Measurements from ENCODE around the gene OSBPL8. TPM values are rescaled to one million over a fixed set of nuclear protein-coding genes. Genes with fewer than 3 reads are reported as not detected.

Gene OSBPL8
- total RNA-seq, 2 donors from 2014 or later, result 25.9 to 32.8 TPM

- Histone ChIP-seq H3K27me3 (no peaks in the 10 kb centered on the region), H3K36me3 (no peaks in the 10 kb centered on the region), H3K9ac (ENCODE audit: low read depth in 2 of 2, low read length in 2 of 2) (no peak overlapping the region), H3K4me1 (no peaks in the 10 kb centered on the region), H3K27ac (no peak overlapping the region), H3K9me3 (no peaks in the 10 kb centered on the region), H3K4me3 (no peak overlapping the region)
- DNase-seq, result no peak
- TF ChIP-seq CTCF (IDR thresholded peaks at IDR 0.05), result no peak
- intact Hi-C loops (cut with DNase I), result no loop called here
Measured at GRCh38 chr12:76543813-76544347, 15.7 kb downstream of the OSBPL8 start.

DNA sequence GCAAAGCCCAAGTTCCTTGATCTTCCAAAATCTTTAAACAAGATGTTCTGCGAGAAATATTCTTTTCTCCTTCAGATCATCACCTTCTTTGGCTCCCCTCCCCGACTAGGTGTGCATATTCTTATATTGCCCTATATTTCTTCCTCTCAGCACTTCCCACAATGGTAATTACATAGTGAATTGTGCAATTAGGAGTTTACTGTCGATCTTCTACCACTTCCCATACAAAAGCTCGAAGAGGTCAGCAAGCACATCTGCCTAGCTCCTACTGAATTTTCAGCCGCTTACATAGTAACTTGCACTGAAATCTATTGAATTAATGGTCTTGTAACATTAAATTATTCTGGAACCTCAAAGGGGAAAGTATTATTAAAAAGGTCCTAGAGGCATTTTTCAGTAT, 16.7 kb downstream of the OSBPL8 start:
- Histone ChIP-seq H3K4me3 (no peak overlapping the region), H3K4me1 (no peaks in the 10 kb centered on the region), H3K36me3 (no peaks in the 10 kb centered on the region), H3K9me3 (no peaks in the 10 kb centered on the region), H3K9ac (ENCODE audit: low read depth in 2 of 2, low read length in 2 of 2) (no peak overlapping the region), H3K27ac (no peak overlapping the region), H3K27me3 (no peaks in the 10 kb centered on the region)
- intact Hi-C loops (cut with DNase I), result no loop called here
- TF ChIP-seq CTCF (IDR thresholded peaks at IDR 0.05), result no peak
- no peak for DNase-seq

DNA sequence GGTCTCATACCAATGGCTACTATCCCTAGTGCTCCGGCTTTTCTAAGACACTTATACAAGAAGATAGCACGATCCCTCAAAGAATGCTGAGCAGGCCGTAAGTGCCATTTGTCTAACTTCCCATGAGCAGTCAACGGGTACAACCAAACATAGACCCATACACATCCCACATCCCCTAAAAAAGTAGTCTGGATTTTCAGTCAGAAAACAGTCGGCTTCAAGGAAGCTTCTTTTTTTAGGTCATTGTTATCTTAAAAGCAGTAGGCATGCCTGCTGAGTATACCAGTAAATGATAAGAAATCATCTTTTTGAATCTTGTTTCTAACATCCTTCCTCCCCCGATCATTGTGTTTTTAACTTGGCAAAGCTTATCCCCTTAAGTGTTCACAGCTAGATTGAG, 19.8 kb downstream of the OSBPL8 start:
- Histone ChIP-seq H3K4me3 (no peak overlapping the region), H3K4me1 (no peaks in the 10 kb centered on the region), H3K9me3 (no peaks in the 10 kb centered on the region), H3K9ac (ENCODE audit: low read depth in 2 of 2, low read length in 2 of 2) (no peak overlapping the region), H3K36me3 (no peaks in the 10 kb centered on the region), H3K27ac (no peak overlapping the region), H3K27me3 (no peaks in the 10 kb centered on the region)
- no peak for TF ChIP-seq CTCF (IDR thresholded peaks at IDR 0.05)
- no peak for DNase-seq
- intact Hi-C loops (cut with DNase I), result no loop called here

DNA sequence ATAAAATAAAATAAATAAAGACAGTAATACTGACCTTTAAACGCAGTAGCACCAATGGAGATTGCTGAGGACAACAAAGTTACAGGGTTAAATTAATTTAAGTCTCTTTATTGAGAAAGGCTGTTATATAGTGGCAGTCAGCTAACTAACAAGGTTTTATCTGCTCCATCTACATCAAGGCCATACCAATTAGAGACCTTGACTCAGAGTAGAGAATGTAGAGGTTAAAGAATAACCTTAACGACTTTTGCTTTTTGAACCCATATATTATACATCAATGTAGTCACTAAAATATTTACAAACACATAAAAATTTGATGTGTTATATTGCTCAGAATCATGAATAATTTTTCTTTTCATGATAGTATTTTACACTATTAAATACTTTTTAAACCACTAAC, 21.6 kb downstream of the OSBPL8 start:
- Histone ChIP-seq H3K9me3 (no peaks in the 10 kb centered on the region), H3K27me3 (no peaks in the 10 kb centered on the region), H3K9ac (ENCODE audit: low read depth in 2 of 2, low read length in 2 of 2) (no peak overlapping the region), H3K4me1 (no peaks in the 10 kb centered on the region), H3K36me3 (no peaks in the 10 kb centered on the region), H3K27ac (no peak overlapping the region), H3K4me3 (no peak overlapping the region)
- DNase-seq, result no peak
- intact Hi-C loops (cut with DNase I), result no loop called here
- TF ChIP-seq CTCF (IDR thresholded peaks at IDR 0.05), result no peak

DNA sequence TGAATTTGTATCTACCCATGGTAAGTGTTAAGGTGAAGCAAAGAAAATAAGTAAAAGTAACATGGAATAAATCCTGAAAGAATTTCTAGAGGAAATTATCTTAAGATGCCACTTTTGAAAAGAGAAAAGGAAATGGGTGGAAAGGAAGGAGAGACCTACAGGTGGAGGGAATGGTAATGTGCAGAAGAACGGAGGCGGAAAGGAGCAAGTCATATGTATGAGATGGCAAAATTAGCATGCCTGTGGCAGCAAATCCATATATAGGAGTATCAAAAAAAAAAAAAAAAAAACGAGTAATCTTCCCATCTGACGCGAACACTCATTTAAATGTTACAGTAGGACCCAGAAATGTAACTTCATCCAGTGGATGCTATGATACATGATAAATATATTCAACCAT, 23.0 kb downstream of the OSBPL8 start:
- Histone ChIP-seq H3K4me1 (no peaks in the 10 kb centered on the region), H3K27me3 (no peaks in the 10 kb centered on the region), H3K4me3 (no peak overlapping the region), H3K27ac (no peak overlapping the region), H3K36me3 (no peaks in the 10 kb centered on the region), H3K9ac (ENCODE audit: low read depth in 2 of 2, low read length in 2 of 2) (no peak overlapping the region), H3K9me3 (no peaks in the 10 kb centered on the region)
- intact Hi-C loops (cut with DNase I), result no loop called here
- no peak for DNase-seq
- no peak for TF ChIP-seq CTCF (IDR thresholded peaks at IDR 0.05)

Data from colonic mucosa (tissue), 4 donors.